GM23338 (cell line): ENCODE measurements around the gene ANP32A. TPM values are rescaled to one million over a fixed set of nuclear protein-coding genes. Genes with fewer than 3 reads are reported as not detected.

Experiments used
- ATAC-seq: fragments of 200-7000 bp; cut with Tn5 transposase; 3 replicates; pipeline ENCODE4 v1.9.1; 2020
- DNase-seq: peaks from one replicate; pipeline ENCODE4 v3.0.0-alpha.2; 2015; ENCODE audit warnings: low spot score
- H2AFZ ChIP-seq: fragments of 200-600 bp; sonication (generic); 2 replicates; pipeline ENCODE4 v1.8.0; 2016; ENCODE audit warnings: antibody characterized with exemption, mild to moderate bottlenecking, moderate library complexity
- H3F3A ChIP-seq: fragments of 200-600 bp; sonication (generic); replicated peaks from 2 replicates; pipeline ENCODE4 v1.8.0; 2017; ENCODE audit warnings: antibody characterized with exemption, mixed run types, low read depth
- H3K27ac ChIP-seq: fragments of 200-600 bp; sonication (generic); 2 replicates; pipeline ENCODE4 v1.6.1; 2016; ENCODE audit warnings: low read depth
- H3K27me3 ChIP-seq: fragments of 200-600 bp; sonication (generic); 2 replicates; pipeline ENCODE4 v1.8.0; 2016; ENCODE audit warnings: mild to moderate bottlenecking, mixed run types, moderate library complexity; ENCODE audit not compliant: insufficient read depth
- H3K36me3 ChIP-seq: fragments of 200-600 bp; sonication (generic); 2 replicates; pipeline ENCODE4 v1.8.0; 2016; ENCODE audit warnings: mild to moderate bottlenecking; ENCODE audit not compliant: insufficient read depth
- H3K4me1 ChIP-seq: fragments of 200-600 bp; sonication (generic); 2 replicates; pipeline ENCODE4 v1.8.0; 2016; ENCODE audit warnings: mild to moderate bottlenecking, moderate library complexity; ENCODE audit not compliant: insufficient read depth
- H3K4me2 ChIP-seq: fragments of 200-600 bp; sonication (generic); 2 replicates; pipeline ENCODE4 v1.7.1; 2017; ENCODE audit warnings: mixed run types
- H3K4me3 ChIP-seq: fragments of 200-600 bp; sonication (generic); 2 replicates; pipeline ENCODE4 v1.6.1; 2016; ENCODE audit warnings: mixed run types
- H3K79me2 ChIP-seq: fragments of 200-600 bp; sonication (generic); replicated peaks from 2 replicates; pipeline ENCODE4 v1.8.0; 2017; ENCODE audit warnings: mild to moderate bottlenecking; ENCODE audit not compliant: insufficient read depth
- H3K9me2 ChIP-seq: fragments of 200-600 bp; sonication (generic); 2 replicates; pipeline ENCODE4 v1.8.0; 2017; ENCODE audit not compliant: insufficient read depth
- H4K20me1 ChIP-seq: fragments of 200-600 bp; sonication (generic); replicated peaks from 2 replicates; pipeline ENCODE4 v1.8.0; 2017; ENCODE audit warnings: mild to moderate bottlenecking; ENCODE audit not compliant: insufficient read depth
- H3K27ac Mint-ChIP-seq: 2 replicates; pipeline ENCODE4 v1.8.0; 2020; ENCODE audit warnings: inconsistent platforms, mild to moderate bottlenecking, moderate library complexity, mixed read lengths
- H3K27me3 Mint-ChIP-seq: 3 replicates; pipeline ENCODE4 v1.8.0; 2022; ENCODE audit warnings: low read depth, mild to moderate bottlenecking, moderate library complexity, mixed read lengths, inconsistent platforms; ENCODE audit not compliant: insufficient read depth, poor library complexity
- H3K36me3 Mint-ChIP-seq: 3 replicates; pipeline ENCODE4 v1.8.0; 2021; ENCODE audit warnings: low read depth, mild to moderate bottlenecking, inconsistent platforms, moderate library complexity, mixed read lengths
- H3K4me1 Mint-ChIP-seq: 3 replicates; pipeline ENCODE4 v1.8.0; 2020; ENCODE audit warnings: mild to moderate bottlenecking, inconsistent platforms, mixed read lengths
- H3K4me3 Mint-ChIP-seq: 3 replicates; pipeline ENCODE4 v1.8.0; 2021; ENCODE audit warnings: moderate library complexity, mild to moderate bottlenecking, inconsistent platforms, mixed read lengths
- H3K9me3 Mint-ChIP-seq: 3 replicates; pipeline ENCODE4 v1.8.0; 2020; ENCODE audit warnings: moderate library complexity, mild to moderate bottlenecking, inconsistent platforms, mixed read lengths
- CREB1 ChIP-seq: fragments of 250-450 bp; sonication (Bioruptor Pico); IDR thresholded peaks from 2 replicates; pipeline ENCODE4 v1.5.0; 2020; ENCODE audit warnings: low read depth, mild to moderate bottlenecking, moderate library complexity
- EZH2 ChIP-seq: fragments of 200-600 bp; sonication (generic); IDR thresholded peaks from one replicate; pipeline ENCODE4 v1.8.0; 2017; ENCODE audit warnings: antibody characterized with exemption, mild to moderate bottlenecking, low read depth; ENCODE audit not compliant: unreplicated experiment
- EZH2phosphoT487 ChIP-seq: fragments of 200-600 bp; sonication (generic); IDR thresholded peaks from one replicate; pipeline ENCODE4 v1.8.1; 2018; ENCODE audit warnings: antibody characterized with exemption; ENCODE audit not compliant: unreplicated experiment
- JUNB ChIP-seq: IDR thresholded peaks from one replicate; pipeline ENCODE4 v1.6.1; 2016; ENCODE audit warnings: antibody characterized with exemption; ENCODE audit not compliant: unreplicated experiment
- NANOG ChIP-seq: IDR thresholded peaks from 2 replicates; pipeline ENCODE4 v1.6.1; 2016; ENCODE audit warnings: antibody characterized with exemption, borderline replicate concordance
- POLR2AphosphoS5 ChIP-seq: IDR thresholded peaks from 2 replicates; pipeline ENCODE4 v1.6.1; 2016; ENCODE audit warnings: antibody characterized with exemption, low read depth
- STAT1 ChIP-seq: IDR thresholded peaks from one replicate; pipeline ENCODE4 v1.6.1; 2016; ENCODE audit warnings: antibody characterized with exemption; ENCODE audit not compliant: unreplicated experiment
- ZNF114 ChIP-seq: fragments of 250-450 bp; sonication (Bioruptor Pico); IDR thresholded peaks from 2 replicates; pipeline ENCODE4 v1.5.0; 2020; ENCODE audit warnings: mild to moderate bottlenecking, moderate library complexity
- ZNF331 ChIP-seq: fragments of 250-450 bp; sonication (Bioruptor Pico); IDR thresholded peaks from 2 replicates; pipeline ENCODE4 v1.5.0; 2020; ENCODE audit warnings: low read depth, mild to moderate bottlenecking, moderate library complexity
- polyA plus RNA-seq: library from polyadenylated mRNA; unstranded; fragments of >200 nt; fragmentation: Nextera tagmentation; extraction: Ambion mirVana; gene quantifications from 2 replicates; pipeline ENCODE4 v1.2.1, GENCODE V29; 2016
- total RNA-seq: library from RNA; depleted of rRNA; stranded (reverse); fragments of >200 nt; shearing (Covaris generic); gene quantifications from 2 replicates; pipeline ENCODE4 v1.2.3, GENCODE V29; 2014
- TF ChIP-seq, protein P1 (sequence below): IDR thresholded peaks from 2 replicates; pipeline ENCODE4 v1.6.1; 2016; ENCODE audit warnings: antibody characterized with exemption
- TF ChIP-seq, protein P2 (sequence below): IDR thresholded peaks from one replicate; pipeline ENCODE4 v1.6.1; 2018; ENCODE audit warnings: antibody characterized with exemption; ENCODE audit not compliant: unreplicated experiment
- TF ChIP-seq, protein P3 (sequence below): fragments of 250-450 bp; sonication (Bioruptor Pico); IDR thresholded peaks from 2 replicates; pipeline ENCODE4 v1.5.0; 2020; ENCODE audit warnings: mild to moderate bottlenecking, moderate library complexity
- TF ChIP-seq, protein P4 (sequence below), 2 experiments: fragments of 200-600 bp in 1 of 2; sonication (generic) in 1 of 2; conservative IDR thresholded peaks; 2 replicates each; pipeline versions ENCODE4 v1.5.1 to v1.6.1; 2016 to 2017; ENCODE audit warnings: antibody characterized with exemption in 2 of 2, low read depth in 2 of 2, mild to moderate bottlenecking in 2 of 2, moderate library complexity in 1 of 2

ANP32A gene
- total and polyA plus RNA-seq, 2 experiments from 2014 or later: 204 to 304 TPM

DNA sequence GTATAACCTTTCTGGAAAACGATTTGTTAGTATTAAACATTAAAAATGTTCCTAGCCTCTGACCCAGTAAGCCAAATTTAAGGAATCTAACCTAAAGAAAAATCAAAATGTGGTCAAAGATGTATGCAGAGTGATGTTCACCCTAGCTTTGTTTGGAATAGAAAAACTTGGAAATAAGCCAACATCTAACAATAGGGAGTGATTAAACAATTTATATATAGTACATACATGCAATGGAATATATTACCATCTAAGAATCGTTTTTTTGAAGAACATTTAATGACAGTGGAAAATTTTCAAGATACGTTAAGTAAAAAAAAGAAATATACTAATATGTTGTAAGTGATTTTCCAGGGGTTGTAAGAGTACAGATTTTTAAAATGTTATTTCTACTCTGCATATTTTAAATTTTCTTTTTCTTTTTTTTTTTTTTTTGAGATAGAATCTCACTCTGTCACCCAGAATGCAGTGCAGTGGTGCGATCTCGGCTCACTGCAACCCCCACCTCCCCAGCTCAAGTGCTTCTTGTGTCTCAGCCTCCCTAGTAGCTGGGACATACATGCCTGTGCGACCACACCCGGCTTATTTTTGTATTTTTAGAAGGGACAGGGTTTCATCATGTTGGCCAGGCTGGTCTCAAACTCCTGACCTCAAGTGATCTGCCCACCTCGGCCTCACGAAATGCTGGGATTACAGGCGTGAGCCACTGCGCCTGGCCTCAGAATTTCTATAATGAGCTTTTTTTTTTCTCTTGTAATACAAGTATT is 54.9 kb downstream of the ANP32A start:
- ATAC-seq (no peak), DNase-seq (no peak)
- Histone ChIP-seq H3F3A (no peaks in the 10 kb centered on the region), H2AFZ (no peak overlapping the region), H3K79me2 (no peaks in the 10 kb centered on the region), H3K27me3 (no peaks in the 10 kb centered on the region), H4K20me1 (no peaks in the 10 kb centered on the region), H3K27ac (no peak overlapping the region), H3K36me3 (no peaks in the 10 kb centered on the region), H3K4me3 (no peak overlapping the region), H3K4me2 (no peak overlapping the region), H3K4me1 (no peaks in the 10 kb centered on the region), H3K9me2 (0 out of 2 replicates have a peak, but pooled peaks cover 2% of the 10 kb centered on the region)
- no peaks in the 10 kb centered on the region for H3K9me3 Mint-ChIP-seq
- H3K27me3 Mint-ChIP-seq: peaks cover 5% of the 10 kb centered on the region
- H3K36me3 Mint-ChIP-seq: no peaks in the 10 kb centered on the region
- no peak overlapping the region for H3K27ac Mint-ChIP-seq
- TF ChIP-seq, protein P1, sequence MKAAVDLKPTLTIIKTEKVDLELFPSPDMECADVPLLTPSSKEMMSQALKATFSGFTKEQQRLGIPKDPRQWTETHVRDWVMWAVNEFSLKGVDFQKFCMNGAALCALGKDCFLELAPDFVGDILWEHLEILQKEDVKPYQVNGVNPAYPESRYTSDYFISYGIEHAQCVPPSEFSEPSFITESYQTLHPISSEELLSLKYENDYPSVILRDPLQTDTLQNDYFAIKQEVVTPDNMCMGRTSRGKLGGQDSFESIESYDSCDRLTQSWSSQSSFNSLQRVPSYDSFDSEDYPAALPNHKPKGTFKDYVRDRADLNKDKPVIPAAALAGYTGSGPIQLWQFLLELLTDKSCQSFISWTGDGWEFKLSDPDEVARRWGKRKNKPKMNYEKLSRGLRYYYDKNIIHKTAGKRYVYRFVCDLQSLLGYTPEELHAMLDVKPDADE: no peak
- TF ChIP-seq, protein P2, sequence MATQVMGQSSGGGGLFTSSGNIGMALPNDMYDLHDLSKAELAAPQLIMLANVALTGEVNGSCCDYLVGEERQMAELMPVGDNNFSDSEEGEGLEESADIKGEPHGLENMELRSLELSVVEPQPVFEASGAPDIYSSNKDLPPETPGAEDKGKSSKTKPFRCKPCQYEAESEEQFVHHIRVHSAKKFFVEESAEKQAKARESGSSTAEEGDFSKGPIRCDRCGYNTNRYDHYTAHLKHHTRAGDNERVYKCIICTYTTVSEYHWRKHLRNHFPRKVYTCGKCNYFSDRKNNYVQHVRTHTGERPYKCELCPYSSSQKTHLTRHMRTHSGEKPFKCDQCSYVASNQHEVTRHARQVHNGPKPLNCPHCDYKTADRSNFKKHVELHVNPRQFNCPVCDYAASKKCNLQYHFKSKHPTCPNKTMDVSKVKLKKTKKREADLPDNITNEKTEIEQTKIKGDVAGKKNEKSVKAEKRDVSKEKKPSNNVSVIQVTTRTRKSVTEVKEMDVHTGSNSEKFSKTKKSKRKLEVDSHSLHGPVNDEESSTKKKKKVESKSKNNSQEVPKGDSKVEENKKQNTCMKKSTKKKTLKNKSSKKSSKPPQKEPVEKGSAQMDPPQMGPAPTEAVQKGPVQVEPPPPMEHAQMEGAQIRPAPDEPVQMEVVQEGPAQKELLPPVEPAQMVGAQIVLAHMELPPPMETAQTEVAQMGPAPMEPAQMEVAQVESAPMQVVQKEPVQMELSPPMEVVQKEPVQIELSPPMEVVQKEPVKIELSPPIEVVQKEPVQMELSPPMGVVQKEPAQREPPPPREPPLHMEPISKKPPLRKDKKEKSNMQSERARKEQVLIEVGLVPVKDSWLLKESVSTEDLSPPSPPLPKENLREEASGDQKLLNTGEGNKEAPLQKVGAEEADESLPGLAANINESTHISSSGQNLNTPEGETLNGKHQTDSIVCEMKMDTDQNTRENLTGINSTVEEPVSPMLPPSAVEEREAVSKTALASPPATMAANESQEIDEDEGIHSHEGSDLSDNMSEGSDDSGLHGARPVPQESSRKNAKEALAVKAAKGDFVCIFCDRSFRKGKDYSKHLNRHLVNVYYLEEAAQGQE: no peak
- TF ChIP-seq STAT1: no peak
- TF ChIP-seq NANOG: no peak
- TF ChIP-seq EZH2phosphoT487: no peak
- no peak for TF ChIP-seq ZNF331 (CRISPR knock-in tag)
- TF ChIP-seq JUNB: no peak
- no peak for TF ChIP-seq POLR2AphosphoS5
- TF ChIP-seq, protein P3, sequence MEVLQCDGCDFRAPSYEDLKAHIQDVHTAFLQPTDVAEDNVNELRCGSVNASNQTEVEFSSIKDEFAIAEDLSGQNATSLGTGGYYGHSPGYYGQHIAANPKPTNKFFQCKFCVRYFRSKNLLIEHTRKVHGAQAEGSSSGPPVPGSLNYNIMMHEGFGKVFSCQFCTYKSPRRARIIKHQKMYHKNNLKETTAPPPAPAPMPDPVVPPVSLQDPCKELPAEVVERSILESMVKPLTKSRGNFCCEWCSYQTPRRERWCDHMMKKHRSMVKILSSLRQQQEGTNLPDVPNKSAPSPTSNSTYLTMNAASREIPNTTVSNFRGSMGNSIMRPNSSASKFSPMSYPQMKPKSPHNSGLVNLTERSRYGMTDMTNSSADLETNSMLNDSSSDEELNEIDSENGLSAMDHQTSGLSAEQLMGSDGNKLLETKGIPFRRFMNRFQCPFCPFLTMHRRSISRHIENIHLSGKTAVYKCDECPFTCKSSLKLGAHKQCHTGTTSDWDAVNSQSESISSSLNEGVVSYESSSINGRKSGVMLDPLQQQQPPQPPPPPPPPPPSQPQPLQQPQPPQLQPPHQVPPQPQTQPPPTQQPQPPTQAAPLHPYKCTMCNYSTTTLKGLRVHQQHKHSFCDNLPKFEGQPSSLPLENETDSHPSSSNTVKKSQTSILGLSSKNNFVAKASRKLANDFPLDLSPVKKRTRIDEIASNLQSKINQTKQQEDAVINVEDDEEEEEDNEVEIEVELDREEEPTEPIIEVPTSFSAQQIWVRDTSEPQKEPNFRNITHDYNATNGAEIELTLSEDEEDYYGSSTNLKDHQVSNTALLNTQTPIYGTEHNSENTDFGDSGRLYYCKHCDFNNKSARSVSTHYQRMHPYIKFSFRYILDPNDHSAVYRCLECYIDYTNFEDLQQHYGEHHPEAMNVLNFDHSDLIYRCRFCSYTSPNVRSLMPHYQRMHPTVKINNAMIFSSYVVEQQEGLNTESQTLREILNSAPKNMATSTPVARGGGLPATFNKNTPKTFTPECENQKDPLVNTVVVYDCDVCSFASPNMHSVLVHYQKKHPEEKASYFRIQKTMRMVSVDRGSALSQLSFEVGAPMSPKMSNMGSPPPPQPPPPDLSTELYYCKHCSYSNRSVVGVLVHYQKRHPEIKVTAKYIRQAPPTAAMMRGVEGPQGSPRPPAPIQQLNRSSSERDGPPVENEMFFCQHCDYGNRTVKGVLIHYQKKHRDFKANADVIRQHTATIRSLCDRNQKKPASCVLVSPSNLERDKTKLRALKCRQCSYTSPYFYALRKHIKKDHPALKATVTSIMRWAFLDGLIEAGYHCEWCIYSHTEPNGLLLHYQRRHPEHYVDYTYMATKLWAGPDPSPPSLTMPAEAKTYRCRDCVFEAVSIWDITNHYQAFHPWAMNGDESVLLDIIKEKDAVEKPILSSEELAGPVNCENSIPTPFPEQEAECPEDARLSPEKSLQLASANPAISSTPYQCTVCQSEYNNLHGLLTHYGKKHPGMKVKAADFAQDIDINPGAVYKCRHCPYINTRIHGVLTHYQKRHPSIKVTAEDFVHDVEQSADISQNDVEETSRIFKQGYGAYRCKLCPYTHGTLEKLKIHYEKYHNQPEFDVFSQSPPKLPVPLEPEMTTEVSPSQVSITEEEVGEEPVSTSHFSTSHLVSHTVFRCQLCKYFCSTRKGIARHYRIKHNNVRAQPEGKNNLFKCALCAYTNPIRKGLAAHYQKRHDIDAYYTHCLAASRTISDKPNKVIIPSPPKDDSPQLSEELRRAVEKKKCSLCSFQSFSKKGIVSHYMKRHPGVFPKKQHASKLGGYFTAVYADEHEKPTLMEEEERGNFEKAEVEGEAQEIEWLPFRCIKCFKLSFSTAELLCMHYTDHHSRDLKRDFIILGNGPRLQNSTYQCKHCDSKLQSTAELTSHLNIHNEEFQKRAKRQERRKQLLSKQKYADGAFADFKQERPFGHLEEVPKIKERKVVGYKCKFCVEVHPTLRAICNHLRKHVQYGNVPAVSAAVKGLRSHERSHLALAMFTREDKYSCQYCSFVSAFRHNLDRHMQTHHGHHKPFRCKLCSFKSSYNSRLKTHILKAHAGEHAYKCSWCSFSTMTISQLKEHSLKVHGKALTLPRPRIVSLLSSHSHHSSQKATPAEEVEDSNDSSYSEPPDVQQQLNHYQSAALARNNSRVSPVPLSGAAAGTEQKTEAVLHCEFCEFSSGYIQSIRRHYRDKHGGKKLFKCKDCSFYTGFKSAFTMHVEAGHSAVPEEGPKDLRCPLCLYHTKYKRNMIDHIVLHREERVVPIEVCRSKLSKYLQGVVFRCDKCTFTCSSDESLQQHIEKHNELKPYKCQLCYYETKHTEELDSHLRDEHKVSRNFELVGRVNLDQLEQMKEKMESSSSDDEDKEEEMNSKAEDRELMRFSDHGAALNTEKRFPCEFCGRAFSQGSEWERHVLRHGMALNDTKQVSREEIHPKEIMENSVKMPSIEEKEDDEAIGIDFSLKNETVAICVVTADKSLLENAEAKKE (CRISPR knock-in tag): no peak
- TF ChIP-seq ZNF114 (CRISPR knock-in tag): no peak
- TF ChIP-seq CREB1 (CRISPR knock-in tag): no peak
- TF ChIP-seq, protein P4, sequence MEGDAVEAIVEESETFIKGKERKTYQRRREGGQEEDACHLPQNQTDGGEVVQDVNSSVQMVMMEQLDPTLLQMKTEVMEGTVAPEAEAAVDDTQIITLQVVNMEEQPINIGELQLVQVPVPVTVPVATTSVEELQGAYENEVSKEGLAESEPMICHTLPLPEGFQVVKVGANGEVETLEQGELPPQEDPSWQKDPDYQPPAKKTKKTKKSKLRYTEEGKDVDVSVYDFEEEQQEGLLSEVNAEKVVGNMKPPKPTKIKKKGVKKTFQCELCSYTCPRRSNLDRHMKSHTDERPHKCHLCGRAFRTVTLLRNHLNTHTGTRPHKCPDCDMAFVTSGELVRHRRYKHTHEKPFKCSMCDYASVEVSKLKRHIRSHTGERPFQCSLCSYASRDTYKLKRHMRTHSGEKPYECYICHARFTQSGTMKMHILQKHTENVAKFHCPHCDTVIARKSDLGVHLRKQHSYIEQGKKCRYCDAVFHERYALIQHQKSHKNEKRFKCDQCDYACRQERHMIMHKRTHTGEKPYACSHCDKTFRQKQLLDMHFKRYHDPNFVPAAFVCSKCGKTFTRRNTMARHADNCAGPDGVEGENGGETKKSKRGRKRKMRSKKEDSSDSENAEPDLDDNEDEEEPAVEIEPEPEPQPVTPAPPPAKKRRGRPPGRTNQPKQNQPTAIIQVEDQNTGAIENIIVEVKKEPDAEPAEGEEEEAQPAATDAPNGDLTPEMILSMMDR (conservative IDR thresholded peaks at IDR 0.05; ENCODE audit: low read depth in 2 of 2): no peak
- no peak for TF ChIP-seq EZH2
- no peaks in the 10 kb centered on the region for H3K4me1 Mint-ChIP-seq
- H3K4me3 Mint-ChIP-seq: no peak overlapping the region
